Skin epidermis (tissue), 12 donors: Measurements from ENCODE around the gene CD6.

Source experiments
- H3K27ac ChIP-seq, 21 experiments: fragments of 200-600 bp; sonication (generic) in 11 of 21; one replicate each; pipeline ENCODE4 v1.5.0; 2020; ENCODE audit warnings: mild to moderate bottlenecking in 3 of 21, inconsistent platforms in 2 of 21, moderate library complexity in 2 of 21
- H3K4me3 ChIP-seq, 7 experiments: fragments of 200-600 bp; sonication (generic) in 2 of 7; one replicate each; pipeline ENCODE4 v1.5.0; 2020; ENCODE audit warnings: inconsistent platforms in 2 of 7, mild to moderate bottlenecking in 2 of 7, moderate library complexity in 1 of 7

CD6 gene

DNA sequence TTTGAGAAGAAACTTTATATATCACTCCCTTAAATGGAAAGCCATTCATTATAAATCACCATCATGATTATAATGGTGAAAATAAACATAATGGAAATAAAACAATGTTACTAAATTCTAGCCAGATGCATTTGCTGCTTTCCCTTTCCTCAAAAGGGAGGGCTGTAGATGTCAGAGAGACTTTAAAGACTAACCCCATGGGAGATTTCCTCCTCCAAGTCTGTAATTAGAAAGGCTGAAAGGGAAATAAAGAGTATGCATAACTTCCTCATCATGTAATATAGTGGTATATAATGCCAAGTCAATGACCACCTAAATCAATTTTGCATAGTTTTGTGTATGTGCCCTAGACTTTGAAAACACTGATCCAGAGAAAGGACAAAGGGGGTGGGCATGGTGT is 6.4 kb downstream of the CD6 start:
- Histone ChIP-seq H3K27ac (peak overlapping the region in 7 of 21 experiments; percentile 28 to 77 (median 59)), H3K4me3 (no peak overlapping the region)

DNA sequence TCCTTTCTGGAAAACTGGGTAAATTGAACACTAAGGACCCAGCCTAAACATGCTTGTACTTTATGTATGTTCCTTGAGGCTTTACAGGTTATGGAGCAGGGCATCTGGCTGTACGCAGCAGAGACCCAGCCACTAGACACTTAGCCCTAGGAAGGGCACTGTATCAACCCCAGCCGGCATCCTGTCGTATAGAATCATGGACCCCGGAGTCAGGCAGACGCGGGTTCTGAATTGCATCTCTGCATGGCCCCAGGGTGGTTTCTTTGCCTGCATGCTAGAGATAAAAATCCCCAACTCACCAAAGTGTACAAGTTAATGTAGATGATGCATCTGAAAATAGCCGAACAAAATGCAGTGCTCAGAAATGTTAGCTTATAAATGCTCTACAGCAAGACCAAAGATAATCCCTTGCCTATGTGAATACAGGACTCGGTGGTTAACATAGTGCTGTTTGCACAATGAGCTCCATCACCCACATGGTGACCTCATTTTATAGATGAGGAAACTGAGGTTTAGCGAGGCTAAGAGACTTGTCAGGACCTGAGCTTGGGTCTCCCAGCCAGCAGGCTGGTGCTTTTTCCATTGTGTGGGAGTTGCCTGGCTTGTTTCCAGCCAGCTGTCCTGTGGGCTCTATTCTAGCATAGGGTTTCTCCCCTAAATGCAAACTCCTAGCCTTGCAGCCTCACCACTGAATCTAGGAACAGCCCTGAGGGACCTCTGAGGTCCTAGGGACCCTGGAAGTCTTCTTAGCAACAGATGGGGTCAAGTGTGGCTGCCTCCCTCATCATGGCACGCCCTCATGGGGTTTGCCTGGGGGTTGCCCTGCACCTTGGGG is 7.3 kb downstream of the CD6 start:
- Histone ChIP-seq H3K27ac (peak overlapping the region in 10 of 21 experiments; percentile 20 to 77 (median 50)), H3K4me3 (no peak overlapping the region)

DNA sequence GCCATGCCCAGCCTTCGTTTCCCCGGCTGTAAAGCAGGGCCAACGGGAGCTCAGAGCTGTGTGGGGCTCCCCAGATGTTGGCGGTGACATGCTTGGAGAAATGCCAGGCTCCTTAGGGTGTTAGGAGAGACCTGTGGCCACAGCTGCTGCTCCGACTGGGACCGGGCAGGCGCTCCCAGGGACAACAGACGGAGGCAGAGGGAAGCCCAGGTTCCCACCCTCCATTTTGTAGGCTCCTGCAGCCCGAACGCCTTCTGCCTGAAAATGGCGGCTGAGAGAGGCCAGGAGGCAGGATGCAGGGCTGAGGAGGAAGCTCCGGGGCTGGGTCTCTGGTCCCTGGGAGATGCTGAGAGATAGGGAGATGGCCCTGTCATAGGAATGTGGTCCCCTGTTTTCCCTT is 10.0 kb downstream of the CD6 start:
- Histone ChIP-seq H3K4me3 (no peak overlapping the region), H3K27ac (peak overlapping the region in 4 of 21 experiments; percentile 11 to 68 (median 44))

GRCh38 chr11:60982184-60982583 is 10.7 kb downstream of the CD6 start:
- peak overlapping the region in 6 of 21 experiments; percentile 11 to 68 (median 33) for H3K27ac ChIP-seq
- H3K4me3 ChIP-seq, result no peak overlapping the region

- H3K4me3 ChIP-seq, result no peak overlapping the region
- H3K27ac ChIP-seq, result peak overlapping the region in 2 of 21 experiments; percentile 66 to 68
These were observed 12.7 kb downstream of the CD6 start for GRCh38 chr11:60984149-60984548.

GRCh38 chr11:60984636-60985035 is 13.2 kb downstream of the CD6 start:
- H3K27ac ChIP-seq, result peak overlapping the region in 2 of 21 experiments; percentile 66 to 67

DNA sequence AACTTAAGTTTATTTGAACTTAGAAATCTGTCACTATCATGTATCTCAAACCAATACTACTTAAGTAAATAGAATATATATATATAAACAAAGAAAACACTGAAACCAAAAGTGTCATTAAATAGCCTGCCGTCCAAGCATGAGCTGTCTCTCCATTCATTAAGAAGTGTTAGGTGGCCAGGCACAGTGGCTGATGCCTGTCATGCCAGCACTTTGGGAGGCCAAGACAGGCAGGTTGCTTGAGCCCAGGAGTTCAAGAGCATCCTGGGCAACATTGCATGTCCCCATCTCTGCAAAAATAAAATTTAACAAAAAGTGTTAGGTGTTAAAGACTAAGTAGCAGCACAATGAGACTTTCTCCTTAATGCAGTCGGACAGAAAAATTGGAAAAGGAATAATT is 14.0 kb downstream of the CD6 start:
- H3K4me3 ChIP-seq, result no peak overlapping the region
- peak overlapping the region in 13 of 21 experiments; percentile 0 to 83 (median 50) for H3K27ac ChIP-seq

More at GRCh38 chr11:60984636-60985035, 13.2 kb downstream of the CD6 start:
- H3K4me3 ChIP-seq, result no peak overlapping the region

- Histone ChIP-seq H3K27ac (peak overlapping the region in 17 of 21 experiments; percentile 4 to 83 (median 45)), H3K4me3 (no peak overlapping the region)
These were observed 14.8 kb downstream of the CD6 start for GRCh38 chr11:60985991-60986915.

DNA sequence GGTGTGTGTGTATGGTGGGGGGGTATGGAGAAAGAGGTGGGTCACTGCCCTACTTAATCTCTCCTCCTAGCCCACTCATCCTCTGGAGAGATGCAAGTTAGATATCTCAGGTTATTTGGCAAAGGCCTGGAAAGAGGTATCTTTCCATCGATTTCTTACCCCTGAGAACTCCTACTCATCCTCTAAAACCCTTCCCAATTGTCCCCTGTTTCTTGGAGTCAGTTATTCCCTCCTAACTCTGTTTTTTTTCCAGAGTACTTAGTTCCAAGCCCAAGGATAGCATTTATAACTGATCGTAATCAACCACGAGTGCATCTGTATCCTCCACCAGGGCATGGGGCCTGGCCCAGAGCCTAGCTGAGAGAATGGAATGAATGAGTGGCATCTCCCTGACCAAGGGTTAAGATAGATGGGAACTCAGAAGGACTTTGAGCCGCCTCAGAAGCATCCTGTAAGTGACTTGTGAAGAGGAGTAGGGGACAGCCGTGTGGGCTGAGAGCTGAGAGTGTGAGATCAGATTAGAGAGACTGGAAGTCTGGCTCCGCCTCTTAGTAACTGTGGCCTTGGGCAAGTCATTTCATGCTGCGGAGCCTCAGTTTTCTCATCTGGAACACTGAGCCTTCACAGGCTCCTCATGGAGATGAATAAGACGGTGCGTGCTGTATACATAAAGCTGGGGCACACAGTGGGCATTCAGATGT is 16.2 kb downstream of the CD6 start:
- H3K4me3 ChIP-seq, result no peak overlapping the region
- peak overlapping the region in 3 of 21 experiments; percentile 70 to 83 (median 70) for H3K27ac ChIP-seq

DNA sequence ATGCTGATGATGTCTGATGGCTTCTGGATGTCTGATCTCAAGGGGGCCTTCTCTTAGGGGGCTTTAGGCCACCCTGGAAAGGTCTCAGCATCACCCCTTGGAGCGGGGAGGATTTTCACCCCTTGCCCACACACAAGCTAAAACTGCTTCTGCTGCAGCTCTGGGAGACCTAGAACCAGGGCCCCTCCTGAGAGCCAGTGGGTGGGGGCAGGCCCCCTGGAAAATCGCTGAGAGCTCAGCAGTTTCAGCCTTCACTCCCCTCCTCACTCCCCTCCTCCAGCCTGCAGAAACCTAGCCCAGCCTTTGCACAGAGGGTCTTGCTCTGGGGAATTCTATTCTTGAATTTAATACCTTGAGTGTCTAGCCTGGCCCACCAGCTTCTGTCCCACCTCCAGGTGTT is 17.2 kb downstream of the CD6 start:
- Histone ChIP-seq H3K27ac (peak overlapping the region in 3 of 21 experiments; percentile 22 to 70 (median 62)), H3K4me3 (no peak overlapping the region)

GRCh38 chr11:60989093-60989650 is 17.7 kb downstream of the CD6 start:
- Histone ChIP-seq H3K4me3 (no peak overlapping the region), H3K27ac (peak overlapping the region in 3 of 21 experiments; percentile 22 to 70 (median 62))

- H3K27ac ChIP-seq, result no peak overlapping the region
These were observed 20.0 kb downstream of the CD6 start for GRCh38 chr11:60991457-60991856.

GRCh38 chr11:60992842-60993409 is 21.4 kb downstream of the CD6 start:
- Histone ChIP-seq H3K4me3 (no peak overlapping the region), H3K27ac (no peak overlapping the region)

More at GRCh38 chr11:60991457-60991856, 20.0 kb downstream of the CD6 start:
- no peak overlapping the region for H3K4me3 ChIP-seq

GRCh38 chr11:60993615-60994014 is 22.1 kb downstream of the CD6 start:
- Histone ChIP-seq H3K4me3 (no peak overlapping the region), H3K27ac (no peak overlapping the region)

GRCh38 chr11:60994541-60995080 is 23.1 kb downstream of the CD6 start:
- no peak overlapping the region for H3K27ac ChIP-seq
- no peak overlapping the region for H3K4me3 ChIP-seq

GRCh38 chr11:60995798-60996197 is 24.3 kb downstream of the CD6 start:
- Histone ChIP-seq H3K27ac (no peak overlapping the region), H3K4me3 (no peak overlapping the region)

- no peak overlapping the region for H3K27ac ChIP-seq
These were observed 25.1 kb downstream of the CD6 start for GRCh38 chr11:60996381-60997138.

GRCh38 chr11:61000426-61000825 is 28.9 kb downstream of the CD6 start:
- H3K27ac ChIP-seq, result no peak overlapping the region

More at GRCh38 chr11:60996381-60997138, 25.1 kb downstream of the CD6 start:
- H3K4me3 ChIP-seq, result no peak overlapping the region

More at GRCh38 chr11:61000426-61000825, 28.9 kb downstream of the CD6 start:
- H3K4me3 ChIP-seq, result no peak overlapping the region
